K562 (cell line): ENCODE results near the gene RFX3.

ENCODE experiments used
- CBX1 ChIP-seq: sonication (generic); IDR thresholded peaks from 2 replicates; pipeline ENCODE4 v1.6.1; 2016; ENCODE audit warnings: antibody characterized with exemption, low read depth, mild to moderate bottlenecking
- POLR2A ChIP-seq: fragments of 450-650 bp; conservative IDR thresholded peaks from 2 replicates; pipeline ENCODE4 v1.6.1; 2016
- TAF15 ChIP-seq: fragments of 200-400 bp; formaldehyde crosslinking; IDR thresholded peaks from 2 replicates; pipeline ENCODE4 v1.6.1; 2017; ENCODE audit warnings: mild to moderate bottlenecking, low read depth, low read length, moderate library complexity
- TARDBP ChIP-seq: fragments of 450-650 bp; IDR thresholded peaks from 2 replicates; pipeline ENCODE4 v1.6.1; 2016
- ZNF121 ChIP-seq: sonication (generic); formaldehyde crosslinking; conservative IDR thresholded peaks from 2 replicates; pipeline ENCODE4 v1.8.0; 2022; ENCODE audit warnings: missing genetic modification reagents
- ZNF507 ChIP-seq: conservative IDR thresholded peaks from 2 replicates; pipeline ENCODE4 v1.6.1; 2017; ENCODE audit warnings: missing genetic modification characterization, missing compliant biosample characterization
- TF ChIP-seq, protein P1 (sequence below), 3 experiments: IDR thresholded peaks in 2 of 3; conservative IDR thresholded peaks in 1 of 3; 2 replicates each; pipeline ENCODE4 v1.5.1; 2011 to 2012; ENCODE audit warnings: low read length in 3 of 3, mild to moderate bottlenecking in 3 of 3, control low read depth in 2 of 3, improper control_type of control experiment in 1 of 3, inconsistent platforms in 1 of 3, low read depth in 1 of 3, mixed read lengths in 1 of 3, moderate library complexity in 1 of 3; ENCODE audit not compliant: insufficient read depth in 2 of 3

DNA sequence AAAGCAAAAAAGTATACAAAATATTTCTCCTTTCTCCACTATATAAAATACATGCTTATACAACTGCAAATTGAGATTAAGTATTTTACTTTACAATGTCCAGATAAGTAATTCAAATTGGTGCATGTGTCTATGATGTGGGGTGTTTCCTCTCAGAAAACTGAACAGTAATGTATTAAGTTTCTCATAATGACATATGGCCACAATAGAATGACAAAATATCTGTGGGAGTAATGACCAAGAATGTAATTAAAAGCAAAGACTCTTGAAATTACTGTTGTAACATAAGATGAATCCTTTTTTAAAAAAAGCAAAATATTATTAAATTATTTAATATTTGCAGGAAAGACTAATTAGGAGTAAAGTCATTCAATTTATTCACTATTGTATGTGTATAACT, 155.1 kb downstream of the RFX3 start:
- TF ChIP-seq CBX1: no peak
- TF ChIP-seq POLR2A: no peak
- TF ChIP-seq, protein P1, sequence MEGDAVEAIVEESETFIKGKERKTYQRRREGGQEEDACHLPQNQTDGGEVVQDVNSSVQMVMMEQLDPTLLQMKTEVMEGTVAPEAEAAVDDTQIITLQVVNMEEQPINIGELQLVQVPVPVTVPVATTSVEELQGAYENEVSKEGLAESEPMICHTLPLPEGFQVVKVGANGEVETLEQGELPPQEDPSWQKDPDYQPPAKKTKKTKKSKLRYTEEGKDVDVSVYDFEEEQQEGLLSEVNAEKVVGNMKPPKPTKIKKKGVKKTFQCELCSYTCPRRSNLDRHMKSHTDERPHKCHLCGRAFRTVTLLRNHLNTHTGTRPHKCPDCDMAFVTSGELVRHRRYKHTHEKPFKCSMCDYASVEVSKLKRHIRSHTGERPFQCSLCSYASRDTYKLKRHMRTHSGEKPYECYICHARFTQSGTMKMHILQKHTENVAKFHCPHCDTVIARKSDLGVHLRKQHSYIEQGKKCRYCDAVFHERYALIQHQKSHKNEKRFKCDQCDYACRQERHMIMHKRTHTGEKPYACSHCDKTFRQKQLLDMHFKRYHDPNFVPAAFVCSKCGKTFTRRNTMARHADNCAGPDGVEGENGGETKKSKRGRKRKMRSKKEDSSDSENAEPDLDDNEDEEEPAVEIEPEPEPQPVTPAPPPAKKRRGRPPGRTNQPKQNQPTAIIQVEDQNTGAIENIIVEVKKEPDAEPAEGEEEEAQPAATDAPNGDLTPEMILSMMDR (IDR thresholded peaks at IDR 0.05 in 2 of 3, conservative IDR thresholded peaks at IDR 0.05 in 1 of 3; ENCODE audit: insufficient read depth in 2 of 3, low read depth in 1 of 3, low read length in 3 of 3): no peak
- no peak for TF ChIP-seq TAF15
- no peak for TF ChIP-seq ZNF507
- no peak for TF ChIP-seq TARDBP
- TF ChIP-seq ZNF121 (CRISPR knock-in tag): no peak
